ENCODE measurements around the gene XRCC4. TPM values are rescaled to one million over a fixed set of nuclear protein-coding genes. Genes with fewer than 3 reads are reported as not detected.

XRCC4 gene
- total and polyA plus RNA-seq, 7 donors = 4.6 to 11.3 (median 7.6) TPM

- Histone ChIP-seq H3K27ac (peak overlapping the region in 3 of 4 donors; percentile 30 to 55 (median 32)), H3K36me3 (no peaks in the 10 kb centered on the region), H3K27me3 (no peaks in the 10 kb centered on the region), H3K9me3 (no peaks in the 10 kb centered on the region), H3K4me1 (no peaks in the 10 kb centered on the region), H3K4me3 (no peak overlapping the region)
- TF ChIP-seq POLR2A (IDR thresholded peaks at IDR 0.05) (no peak), POLR2AphosphoS5 (IDR thresholded peaks at IDR 0.05) (peak in 1 of 4 donors; percentile 47)
- DNase-seq = no peak
- intact Hi-C loops (cut with DNase I) = no loop called here
- WGBS, 2 donors = 73 to 80% methylated on average over 3 of the region's 3 CpGs
These were observed 300.0 kb downstream of the XRCC4 start for GRCh38 chr5:83377131-83377865.

GRCh38 chr5:83378624-83379289, 301.4 kb downstream of the XRCC4 start:
- Histone ChIP-seq H3K4me3 (no peak overlapping the region), H3K27ac (no peak overlapping the region), H3K4me1 (no peaks in the 10 kb centered on the region), H3K36me3 (no peaks in the 10 kb centered on the region), H3K9me3 (no peaks in the 10 kb centered on the region), H3K27me3 (no peaks in the 10 kb centered on the region)
- no peak for DNase-seq
- WGBS, 2 donors = 79 to 86% methylated on average over 7 of the region's 7 CpGs
- TF ChIP-seq POLR2A (IDR thresholded peaks at IDR 0.05) (no peak), POLR2AphosphoS5 (IDR thresholded peaks at IDR 0.05) (no peak), EP300 (IDR thresholded peaks at IDR 0.05) (no peak)
- TF ChIP-seq, protein P1, sequence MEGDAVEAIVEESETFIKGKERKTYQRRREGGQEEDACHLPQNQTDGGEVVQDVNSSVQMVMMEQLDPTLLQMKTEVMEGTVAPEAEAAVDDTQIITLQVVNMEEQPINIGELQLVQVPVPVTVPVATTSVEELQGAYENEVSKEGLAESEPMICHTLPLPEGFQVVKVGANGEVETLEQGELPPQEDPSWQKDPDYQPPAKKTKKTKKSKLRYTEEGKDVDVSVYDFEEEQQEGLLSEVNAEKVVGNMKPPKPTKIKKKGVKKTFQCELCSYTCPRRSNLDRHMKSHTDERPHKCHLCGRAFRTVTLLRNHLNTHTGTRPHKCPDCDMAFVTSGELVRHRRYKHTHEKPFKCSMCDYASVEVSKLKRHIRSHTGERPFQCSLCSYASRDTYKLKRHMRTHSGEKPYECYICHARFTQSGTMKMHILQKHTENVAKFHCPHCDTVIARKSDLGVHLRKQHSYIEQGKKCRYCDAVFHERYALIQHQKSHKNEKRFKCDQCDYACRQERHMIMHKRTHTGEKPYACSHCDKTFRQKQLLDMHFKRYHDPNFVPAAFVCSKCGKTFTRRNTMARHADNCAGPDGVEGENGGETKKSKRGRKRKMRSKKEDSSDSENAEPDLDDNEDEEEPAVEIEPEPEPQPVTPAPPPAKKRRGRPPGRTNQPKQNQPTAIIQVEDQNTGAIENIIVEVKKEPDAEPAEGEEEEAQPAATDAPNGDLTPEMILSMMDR (IDR thresholded peaks at IDR 0.05) = no peak
- intact Hi-C loops (cut with DNase I) = no loop called here

DNA sequence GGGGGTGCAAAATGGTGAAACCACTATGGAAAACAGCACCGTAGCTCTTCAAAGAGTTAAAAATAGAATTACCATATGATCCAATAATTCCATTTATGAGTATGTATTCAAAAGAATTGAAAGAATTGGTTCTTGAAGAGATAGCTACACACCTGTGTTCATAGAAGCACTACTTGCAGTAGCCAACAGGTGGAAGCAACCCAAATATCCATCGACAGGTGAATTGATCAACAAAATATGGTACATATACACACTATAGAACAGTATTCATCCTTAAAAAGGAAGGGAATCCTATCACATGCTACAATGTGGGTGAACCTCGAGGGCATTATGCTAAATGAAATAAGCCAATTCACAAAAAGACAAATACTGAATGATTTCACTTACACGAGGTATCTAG, 308.5 kb downstream of the XRCC4 start:
- no peaks in the 10 kb centered on the region for H3K27me3 ChIP-seq
- H3K9me3 ChIP-seq = no peaks in the 10 kb centered on the region
- no peak overlapping the region for H3K4me3 ChIP-seq
- no peak overlapping the region for H3K27ac ChIP-seq
- no peak for DNase-seq
- TF ChIP-seq, protein P1 (IDR thresholded peaks at IDR 0.05) = no peak
- H3K36me3 ChIP-seq = no peaks in the 10 kb centered on the region
- intact Hi-C loops (cut with DNase I) = no loop called here
- 76 to 86% methylated on average over 4 of the region's 4 CpGs for WGBS, 2 donors
- no peaks in the 10 kb centered on the region for H3K4me1 ChIP-seq

GRCh38 chr5:83387041-83387440, 309.7 kb downstream of the XRCC4 start:
- DNase-seq = no peak
- no peak overlapping the region for H3K27ac ChIP-seq
- no peaks in the 10 kb centered on the region for H3K9me3 ChIP-seq
- TF ChIP-seq EP300 (IDR thresholded peaks at IDR 0.05) (no peak), POLR2AphosphoS5 (IDR thresholded peaks at IDR 0.05) (no peak), POLR2A (IDR thresholded peaks at IDR 0.05) (no peak)
- TF ChIP-seq, protein P1 (IDR thresholded peaks at IDR 0.05) = no peak
- H3K27me3 ChIP-seq = no peaks in the 10 kb centered on the region
- H3K4me1 ChIP-seq = no peaks in the 10 kb centered on the region
- intact Hi-C loops (cut with DNase I) = no loop called here
- no peak overlapping the region for H3K4me3 ChIP-seq
- WGBS, 2 donors = 33 to 67% methylated on average over 2 of the region's 2 CpGs
- H3K36me3 ChIP-seq = no peaks in the 10 kb centered on the region

DNA sequence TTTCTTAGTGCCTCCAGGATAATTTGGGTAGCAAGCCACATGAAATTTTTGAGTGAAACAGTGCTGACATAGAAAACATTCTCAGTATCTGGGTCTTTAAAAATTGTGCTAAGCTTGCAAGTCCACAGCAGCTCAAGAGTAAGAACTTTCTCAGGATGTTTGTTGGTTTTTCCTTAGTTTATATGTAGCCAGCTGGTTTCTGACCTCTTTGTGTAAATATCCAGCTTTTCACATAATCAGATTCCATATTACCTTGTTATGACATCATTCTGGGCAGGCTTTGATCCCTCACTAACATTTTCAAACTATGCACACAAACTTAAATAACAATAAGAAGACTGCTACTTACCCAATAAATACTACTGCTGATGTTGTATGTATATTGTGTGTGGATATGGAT, 311.3 kb downstream of the XRCC4 start:
- Histone ChIP-seq H3K27me3 (no peaks in the 10 kb centered on the region), H3K4me1 (no peaks in the 10 kb centered on the region), H3K4me3 (no peak overlapping the region), H3K27ac (no peak overlapping the region), H3K9me3 (no peaks in the 10 kb centered on the region), H3K36me3 (no peaks in the 10 kb centered on the region)
- no peak for DNase-seq
- TF ChIP-seq POLR2AphosphoS5 (IDR thresholded peaks at IDR 0.05) (no peak), EP300 (IDR thresholded peaks at IDR 0.05) (no peak), POLR2A (IDR thresholded peaks at IDR 0.05) (no peak)
- TF ChIP-seq, protein P1 (IDR thresholded peaks at IDR 0.05) = no peak
- intact Hi-C loops (cut with DNase I) = no loop called here

Measured in sigmoid colon (tissue), 7 donors.